HL-60 (cell line): ENCODE results near the gene PIK3R3.

Experiments used
- GABPA ChIP-seq: IDR thresholded peaks from 2 replicates; pipeline ENCODE4 v1.6.1; 2012; ENCODE audit warnings: low read depth
- POLR2AphosphoS5 ChIP-seq: IDR thresholded peaks from 2 replicates; pipeline ENCODE4 v1.6.1; 2012; ENCODE audit warnings: low read depth
- TF ChIP-seq, protein P1 (sequence below): IDR thresholded peaks from one replicate; pipeline ENCODE4 v1.5.1; 2011; ENCODE audit warnings: low read length, control low read depth, inconsistent platforms; ENCODE audit not compliant: insufficient read depth

GRCh38 chr1:46137916-46138315 is 5.5 kb upstream of the PIK3R3 start:
- TF ChIP-seq, protein P1, sequence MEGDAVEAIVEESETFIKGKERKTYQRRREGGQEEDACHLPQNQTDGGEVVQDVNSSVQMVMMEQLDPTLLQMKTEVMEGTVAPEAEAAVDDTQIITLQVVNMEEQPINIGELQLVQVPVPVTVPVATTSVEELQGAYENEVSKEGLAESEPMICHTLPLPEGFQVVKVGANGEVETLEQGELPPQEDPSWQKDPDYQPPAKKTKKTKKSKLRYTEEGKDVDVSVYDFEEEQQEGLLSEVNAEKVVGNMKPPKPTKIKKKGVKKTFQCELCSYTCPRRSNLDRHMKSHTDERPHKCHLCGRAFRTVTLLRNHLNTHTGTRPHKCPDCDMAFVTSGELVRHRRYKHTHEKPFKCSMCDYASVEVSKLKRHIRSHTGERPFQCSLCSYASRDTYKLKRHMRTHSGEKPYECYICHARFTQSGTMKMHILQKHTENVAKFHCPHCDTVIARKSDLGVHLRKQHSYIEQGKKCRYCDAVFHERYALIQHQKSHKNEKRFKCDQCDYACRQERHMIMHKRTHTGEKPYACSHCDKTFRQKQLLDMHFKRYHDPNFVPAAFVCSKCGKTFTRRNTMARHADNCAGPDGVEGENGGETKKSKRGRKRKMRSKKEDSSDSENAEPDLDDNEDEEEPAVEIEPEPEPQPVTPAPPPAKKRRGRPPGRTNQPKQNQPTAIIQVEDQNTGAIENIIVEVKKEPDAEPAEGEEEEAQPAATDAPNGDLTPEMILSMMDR: no peak
- TF ChIP-seq POLR2AphosphoS5: no peak
- no peak for TF ChIP-seq GABPA
